MM.1S (cell line): ENCODE measurements around the gene PILRB.

ENCODE experiments used
- DNase-seq: peaks from one replicate; pipeline ENCODE4 v3.0.0-alpha.2; 2015
- H2AFZ ChIP-seq: fragments of 300-600 bp; sonication (generic); 2 replicates; pipeline ENCODE4 v1.6.0; 2016; ENCODE audit warnings: antibody characterized with exemption, low read length
- H3F3A ChIP-seq: fragments of 300-600 bp; sonication (generic); 2 replicates; pipeline ENCODE4 v1.6.1; 2016; ENCODE audit warnings: mild to moderate bottlenecking, antibody characterized with exemption, low read length, moderate library complexity, mixed read lengths; ENCODE audit not compliant: insufficient read depth
- H3K27ac ChIP-seq: fragments of 300-600 bp; sonication (generic); 2 replicates; pipeline ENCODE4 v1.5.1; 2016; ENCODE audit warnings: mild to moderate bottlenecking, low read length
- H3K27me3 ChIP-seq: fragments of 300-600 bp; sonication (generic); replicated peaks from 2 replicates; pipeline ENCODE4 v1.6.0; 2016; ENCODE audit warnings: low read length; ENCODE audit not compliant: insufficient read depth
- H3K36me3 ChIP-seq: fragments of 300-600 bp; sonication (generic); replicated peaks from 2 replicates; pipeline ENCODE4 v1.6.1; 2016; ENCODE audit warnings: mild to moderate bottlenecking, low read length, mixed read lengths; ENCODE audit not compliant: insufficient read depth
- H3K4me1 ChIP-seq: fragments of 300-600 bp; sonication (generic); 2 replicates; pipeline ENCODE4 v1.6.1; 2016; ENCODE audit warnings: low read length, mixed read lengths
- H3K4me2 ChIP-seq: fragments of 300-600 bp; sonication (generic); 2 replicates; pipeline ENCODE4 v1.6.0; 2016; ENCODE audit warnings: low read depth, low read length
- H3K4me3 ChIP-seq: fragments of 300-600 bp; sonication (generic); 2 replicates; pipeline ENCODE4 v1.5.1; 2016; ENCODE audit warnings: low read length, mixed read lengths
- H3K79me2 ChIP-seq: fragments of 300-600 bp; sonication (generic); 2 replicates; pipeline ENCODE4 v1.6.1; 2016; ENCODE audit warnings: mixed run types, low read length, mixed read lengths
- H3K9ac ChIP-seq: fragments of 300-600 bp; sonication (generic); 2 replicates; pipeline ENCODE4 v1.6.1; 2016; ENCODE audit warnings: low read length, mixed read lengths
- H3K9me2 ChIP-seq: fragments of 300-600 bp; sonication (generic); replicated peaks from 2 replicates; pipeline ENCODE4 v1.6.1; 2016; ENCODE audit warnings: mild to moderate bottlenecking, low read length, mixed read lengths; ENCODE audit not compliant: insufficient read depth
- H3K9me3 ChIP-seq: fragments of 300-600 bp; sonication (generic); replicated peaks from 2 replicates; pipeline ENCODE4 v1.6.1; 2016; ENCODE audit warnings: mild to moderate bottlenecking, low read length, mixed read lengths; ENCODE audit not compliant: insufficient read depth
- H4K20me1 ChIP-seq: fragments of 300-600 bp; sonication (generic); 2 replicates; pipeline ENCODE4 v1.6.1; 2016; ENCODE audit warnings: mild to moderate bottlenecking, low read length, moderate library complexity, mixed read lengths; ENCODE audit not compliant: insufficient read depth
- CTCF ChIP-seq: fragments of 300-600 bp; sonication (generic); IDR thresholded peaks from 2 replicates; pipeline ENCODE4 v1.5.1; 2016; ENCODE audit warnings: antibody characterized with exemption, low read length, mixed read lengths
- EZH2 ChIP-seq: fragments of 300-600 bp; sonication (generic); optimal IDR thresholded peaks from 2 replicates; pipeline ENCODE3; 2017; ENCODE audit warnings: low read depth, mild to moderate bottlenecking, antibody characterized with exemption, low read length, mixed read lengths
- EZH2phosphoT487 ChIP-seq: fragments of 300-600 bp; sonication (generic); IDR thresholded peaks from 2 replicates; pipeline ENCODE4 v1.6.1; 2018; ENCODE audit warnings: antibody characterized with exemption, low read length

Gene PILRB

GRCh38 chr7:100366411-100367250 is 8.7 kb downstream of the PILRB start:
- H2AFZ ChIP-seq = no peak overlapping the region
- no peaks in the 10 kb centered on the region for H3K9me3 ChIP-seq
- peaks cover 36% of the 10 kb centered on the region for H3K4me1 ChIP-seq
- H3K4me2 ChIP-seq = peak overlapping the region; percentile 76; the same call in 1 of the 2 replicates
- peak overlapping the region; percentile 76 for H3K9ac ChIP-seq
- H4K20me1 ChIP-seq = no peaks in the 10 kb centered on the region
- H3K27ac ChIP-seq = peak overlapping the region; percentile 95
- no peak for DNase-seq
- H3K79me2 ChIP-seq = 0 out of 2 replicates have a peak, but pooled peaks cover 4% of the 10 kb centered on the region
- H3K4me3 ChIP-seq = peak overlapping the region; percentile 0; the same call in 1 of the 2 replicates
- H3F3A ChIP-seq = peaks cover 56% of the 10 kb centered on the region
- H3K27me3 ChIP-seq = no peaks in the 10 kb centered on the region
- no peaks in the 10 kb centered on the region for H3K36me3 ChIP-seq
- TF ChIP-seq EZH2phosphoT487 (no peak), EZH2 (no peak), CTCF (no peak)
- no peaks in the 10 kb centered on the region for H3K9me2 ChIP-seq

- Histone ChIP-seq H3K27ac (no peak overlapping the region), H3K27me3 (no peaks in the 10 kb centered on the region), H3K9me3 (no peaks in the 10 kb centered on the region), H3K9ac (no peak overlapping the region), H2AFZ (no peak overlapping the region), H3K4me1 (peaks cover 36% of the 10 kb centered on the region), H3K4me2 (no peak overlapping the region), H3K36me3 (no peaks in the 10 kb centered on the region), H3K79me2 (0 out of 2 replicates have a peak, but pooled peaks cover 4% of the 10 kb centered on the region), H3K9me2 (no peaks in the 10 kb centered on the region), H4K20me1 (no peaks in the 10 kb centered on the region), H3F3A (peaks cover 56% of the 10 kb centered on the region), H3K4me3 (no peak overlapping the region)
- no peak for DNase-seq
- no peak for TF ChIP-seq EZH2
- TF ChIP-seq CTCF = no peak
- no peak for TF ChIP-seq EZH2phosphoT487
Observed at GRCh38 chr7:100367251-100367620, 9.3 kb downstream of the PILRB start.

- no peak overlapping the region for H3K4me2 ChIP-seq
- H2AFZ ChIP-seq = no peak overlapping the region
- no peaks in the 10 kb centered on the region for H3K27me3 ChIP-seq
- H3K9me2 ChIP-seq = no peaks in the 10 kb centered on the region
- H3K79me2 ChIP-seq = 0 out of 2 replicates have a peak, but pooled peaks cover 4% of the 10 kb centered on the region
- peak overlapping the region; percentile 88; the same call in 1 of the 2 replicates for H3K27ac ChIP-seq
- DNase-seq = no peak
- no peak for TF ChIP-seq EZH2phosphoT487
- no peak for TF ChIP-seq CTCF
- TF ChIP-seq EZH2 = no peak
- peaks cover 56% of the 10 kb centered on the region for H3F3A ChIP-seq
- no peaks in the 10 kb centered on the region for H3K9me3 ChIP-seq
- H3K9ac ChIP-seq = no peak overlapping the region
- peaks cover 36% of the 10 kb centered on the region for H3K4me1 ChIP-seq
- H4K20me1 ChIP-seq = no peaks in the 10 kb centered on the region
- H3K36me3 ChIP-seq = no peaks in the 10 kb centered on the region
- H3K4me3 ChIP-seq = no peak overlapping the region
Observed at GRCh38 chr7:100367676-100368613, 10.0 kb downstream of the PILRB start.
